Parathyroid adenoma (tissue), 2 donors: ENCODE data around the gene INSRR.

Experiments used
- H2AFZ ChIP-seq: fragments of 300-600 bp; sonication (generic); one replicate; pipeline ENCODE4 v1.7.0; 2017; ENCODE audit warnings: antibody characterized with exemption, mild to moderate bottlenecking
- H3K27ac ChIP-seq: fragments of 300-600 bp; sonication (generic); one replicate; pipeline ENCODE4 v1.7.0; 2017
- H3K27me3 ChIP-seq: fragments of 300-600 bp; sonication (generic); one replicate; pipeline ENCODE4 v1.7.0; 2017; ENCODE audit warnings: low read length; ENCODE audit not compliant: control insufficient read depth, insufficient read depth
- H3K36me3 ChIP-seq: fragments of 300-600 bp; sonication (generic); one replicate; pipeline ENCODE4 v1.7.0; 2017; ENCODE audit warnings: low read length; ENCODE audit not compliant: control insufficient read depth, insufficient read depth
- H3K4me1 ChIP-seq: fragments of 300-600 bp; sonication (generic); one replicate; pipeline ENCODE4 v1.7.0; 2017; ENCODE audit warnings: control low read depth
- H3K4me2 ChIP-seq: fragments of 300-600 bp; sonication (generic); one replicate; pipeline ENCODE4 v1.7.0; 2017; ENCODE audit warnings: low read length
- H3K4me3 ChIP-seq: fragments of 300-600 bp; sonication (generic); one replicate; pipeline ENCODE4 v1.7.0; 2017; ENCODE audit warnings: low read depth, low read length
- H3K79me2 ChIP-seq: fragments of 300-600 bp; sonication (generic); one replicate; pipeline ENCODE4 v1.7.0; 2017; ENCODE audit warnings: control low read depth
- H3K9ac ChIP-seq: fragments of 300-600 bp; sonication (generic); one replicate; pipeline ENCODE4 v1.7.0; 2017; ENCODE audit warnings: mild to moderate bottlenecking
- H3K9me3 ChIP-seq: fragments of 300-600 bp; sonication (generic); one replicate; pipeline ENCODE4 v1.7.0; 2017; ENCODE audit warnings: low read length; ENCODE audit not compliant: control insufficient read depth
- CTCF ChIP-seq: fragments of 300-600 bp; sonication (generic); IDR thresholded peaks from one replicate; pipeline ENCODE4 v1.7.0; 2017; ENCODE audit warnings: antibody characterized with exemption, mild to moderate bottlenecking
- donor health status: primary hyperparathyroidism.

The INSRR gene

DNA sequence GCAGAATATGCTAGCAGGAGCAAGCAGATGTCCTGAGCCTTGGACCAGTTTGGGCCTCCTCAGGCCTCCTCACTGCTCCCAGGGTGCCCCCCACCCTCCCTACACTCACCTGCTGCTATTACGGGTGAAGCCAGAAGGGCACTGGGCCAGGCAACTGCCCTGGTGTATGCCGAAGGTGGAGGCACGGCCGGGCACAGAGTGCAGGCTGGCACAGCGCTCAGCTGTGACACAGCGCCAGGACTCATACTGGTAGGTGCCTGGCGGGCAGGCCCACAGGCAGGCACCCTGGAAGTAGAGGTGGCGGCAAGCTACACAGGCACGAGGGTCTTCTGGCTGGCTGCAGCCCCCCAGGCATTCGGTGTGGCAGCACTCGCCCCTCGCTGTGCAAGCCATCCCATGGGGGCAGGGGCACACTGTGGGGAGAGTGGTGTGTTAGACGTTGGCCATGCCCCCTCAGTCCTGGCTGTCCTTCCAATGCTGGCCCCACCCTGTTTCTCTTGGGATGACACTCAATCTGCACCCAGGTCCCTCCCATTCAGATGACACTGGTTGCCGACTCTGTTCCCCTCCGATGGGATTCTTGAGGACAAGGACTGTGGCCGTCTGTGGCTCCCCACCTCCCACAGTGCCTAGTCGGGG, 7.0 kb downstream of the INSRR start:
- Histone ChIP-seq H3K79me2 (no peaks in the 10 kb centered on the region), H3K4me2 (peak overlapping the region; percentile 1), H3K27me3 (no peaks in the 10 kb centered on the region), H3K4me1 (peaks cover 2% of the 10 kb centered on the region), H3K36me3 (no peaks in the 10 kb centered on the region), H2AFZ (peak overlapping the region; percentile 45), H3K27ac (peak overlapping the region; percentile 33), H3K9me3 (no peaks in the 10 kb centered on the region), H3K4me3 (no peak overlapping the region), H3K9ac (no peak overlapping the region)
- no peak for TF ChIP-seq CTCF

DNA sequence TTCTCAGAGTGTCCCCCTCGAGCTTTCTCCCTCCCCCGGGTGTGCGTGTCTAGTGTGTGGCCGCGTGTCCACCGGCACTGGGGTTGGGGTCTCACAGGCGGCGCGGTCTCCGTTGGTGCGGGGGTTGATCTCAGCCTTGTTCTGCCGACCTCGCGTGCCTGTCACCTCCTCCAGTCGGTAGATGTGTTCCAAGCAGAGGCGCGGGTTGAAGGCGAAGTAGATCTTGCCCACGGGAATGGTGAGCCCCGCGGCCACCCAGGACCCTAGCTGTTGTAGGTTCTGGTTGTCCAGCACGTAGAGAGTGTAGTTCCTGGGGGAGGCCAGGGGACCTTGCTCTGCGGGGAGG, 9.8 kb downstream of the INSRR start:
- Histone ChIP-seq H3K36me3 (no peaks in the 10 kb centered on the region), H3K9me3 (no peaks in the 10 kb centered on the region), H3K79me2 (no peaks in the 10 kb centered on the region), H3K4me1 (peaks cover 2% of the 10 kb centered on the region), H3K4me3 (no peak overlapping the region), H3K27me3 (no peaks in the 10 kb centered on the region), H3K9ac (no peak overlapping the region), H2AFZ (no peak overlapping the region), H3K27ac (no peak overlapping the region), H3K4me2 (no peak overlapping the region)
- TF ChIP-seq CTCF: no peak

GRCh38 chr1:156848461-156849150, 10.3 kb downstream of the INSRR start:
- H3K4me1 ChIP-seq: peaks cover 2% of the 10 kb centered on the region
- no peak overlapping the region for H3K9ac ChIP-seq
- H3K4me3 ChIP-seq: no peak overlapping the region
- H3K79me2 ChIP-seq: no peaks in the 10 kb centered on the region
- H3K4me2 ChIP-seq: no peak overlapping the region
- no peak overlapping the region for H3K27ac ChIP-seq
- H2AFZ ChIP-seq: no peak overlapping the region
- H3K27me3 ChIP-seq: no peaks in the 10 kb centered on the region
- TF ChIP-seq CTCF: no peak
- no peaks in the 10 kb centered on the region for H3K9me3 ChIP-seq
- H3K36me3 ChIP-seq: no peaks in the 10 kb centered on the region

DNA sequence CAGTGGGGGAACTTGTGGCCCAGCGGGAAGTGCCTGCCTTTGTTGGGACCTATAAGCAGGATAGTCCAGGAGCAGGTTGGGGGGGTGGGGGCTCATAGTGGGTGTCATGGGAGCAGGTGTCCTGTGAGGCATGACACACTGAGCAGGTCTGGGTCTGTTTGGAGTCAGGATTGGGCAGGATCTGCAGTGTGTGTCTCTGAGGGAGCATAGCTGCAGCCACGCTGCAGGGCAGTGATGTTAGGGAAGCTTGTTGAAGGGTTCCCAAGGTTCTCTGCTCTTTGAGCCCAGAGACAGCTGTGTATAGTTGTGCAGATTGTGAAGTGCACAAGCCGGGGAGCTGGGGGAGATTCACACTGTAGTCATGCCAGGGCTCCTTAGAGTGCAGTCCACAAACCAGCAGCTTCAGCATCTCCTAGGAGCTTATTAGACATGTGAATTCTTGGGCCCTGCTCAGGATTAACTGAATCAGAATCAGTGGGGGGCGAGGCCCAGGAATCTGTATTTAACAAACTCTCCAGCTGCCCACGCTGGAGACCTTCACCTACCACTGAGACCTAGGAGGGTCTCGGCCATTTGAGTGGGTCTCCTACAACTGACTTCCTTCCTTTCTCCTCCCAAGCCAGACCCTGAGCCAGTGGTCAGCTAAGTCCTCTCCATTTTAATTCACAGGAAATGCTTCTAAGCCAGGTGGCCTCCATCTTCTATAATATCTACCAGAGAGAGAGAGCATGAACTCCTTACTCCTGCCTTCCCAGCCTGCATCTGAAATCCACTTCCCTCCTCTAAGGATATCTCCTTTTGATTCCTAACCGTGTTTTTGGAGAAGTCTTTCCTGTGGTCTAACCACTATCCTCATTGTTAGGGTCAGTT, 11.1 kb downstream of the INSRR start:
- Histone ChIP-seq H3K79me2 (no peaks in the 10 kb centered on the region), H3K4me2 (no peak overlapping the region), H3K9me3 (no peaks in the 10 kb centered on the region), H3K4me1 (peaks cover 2% of the 10 kb centered on the region), H3K9ac (no peak overlapping the region), H2AFZ (no peak overlapping the region), H3K27me3 (no peaks in the 10 kb centered on the region), H3K27ac (no peak overlapping the region), H3K4me3 (no peak overlapping the region), H3K36me3 (no peaks in the 10 kb centered on the region)
- no peak for TF ChIP-seq CTCF
